ENCODE data around the gene IQSEC3. TPM values are rescaled to one million over a fixed set of nuclear protein-coding genes. Genes with fewer than 3 reads are reported as not detected.

The IQSEC3 gene
- total and polyA plus RNA-seq, 2 of the 13 experiments (the other 11 are each of a cell fraction or from before 2014, with no cell fraction given), result not detected

- TF ChIP-seq ZBTB4 (CRISPR knock-in tag; IDR thresholded peaks at IDR 0.05; ENCODE audit: borderline replicate concordance), result 0 out of 2 replicates have a peak, but pooled peaks have one; percentile 43
- TF ChIP-seq MEIS2 (CRISPR knock-in tag; IDR thresholded peaks at IDR 0.05), result no peak
- no peak for TF ChIP-seq ZNF562 (CRISPR knock-in tag; IDR thresholded peaks at IDR 0.05; ENCODE audit: borderline replicate concordance)
- TF ChIP-seq ELF1 (CRISPR knock-in tag; IDR thresholded peaks at IDR 0.05), result no peak
- TF ChIP-seq ZNF33B (CRISPR knock-in tag; IDR thresholded peaks at IDR 0.05), result no peak
- 0 out of 2 replicates have a peak, but pooled peaks have one; percentile 27 for TF ChIP-seq HNF4A (CRISPR knock-in tag; IDR thresholded peaks at IDR 0.05)
- no peak for TF ChIP-seq ZNF670 (CRISPR knock-in tag; IDR thresholded peaks at IDR 0.05; ENCODE audit: borderline replicate concordance)
- TF ChIP-seq RBM22 (optimal IDR thresholded peaks at IDR 0.05; ENCODE audit: low read length), result no peak
- no peak for TF ChIP-seq ATF5 (CRISPR knock-in tag; IDR thresholded peaks at IDR 0.05; ENCODE audit: low read depth)
- TF ChIP-seq ZNF574 (CRISPR knock-in tag; IDR thresholded peaks at IDR 0.05), result no peak
- TF ChIP-seq ZBTB46 (CRISPR knock-in tag; IDR thresholded peaks at IDR 0.05; ENCODE audit: borderline replicate concordance), result no peak
- TF ChIP-seq SALL1 (CRISPR knock-in tag; IDR thresholded peaks at IDR 0.05), result peak; percentile 47; the same call in 1 of the 2 replicates
- TF ChIP-seq ZNF512 (CRISPR knock-in tag; IDR thresholded peaks at IDR 0.05), result peak; percentile 62; the same call in 1 of the 2 replicates
Observed at GRCh38 chr12:21301-22189, 45.0 kb upstream of the IQSEC3 start (continued).
